GM10266 (cell line): ENCODE results near the gene FOXO1.

Source experiments
- DNase-seq: peaks from one replicate; pipeline ENCODE4 v3.0.0; 2012; ENCODE audit errors: extremely low spot score
- TF ChIP-seq, protein P1 (sequence below): IDR thresholded peaks from 2 replicates; pipeline ENCODE4 v1.5.1; 2012; ENCODE audit warnings: mild to moderate bottlenecking, low read depth; ENCODE audit not compliant: control insufficient read depth, insufficient read depth; ENCODE audit errors: missing control alignments

The FOXO1 gene

DNA sequence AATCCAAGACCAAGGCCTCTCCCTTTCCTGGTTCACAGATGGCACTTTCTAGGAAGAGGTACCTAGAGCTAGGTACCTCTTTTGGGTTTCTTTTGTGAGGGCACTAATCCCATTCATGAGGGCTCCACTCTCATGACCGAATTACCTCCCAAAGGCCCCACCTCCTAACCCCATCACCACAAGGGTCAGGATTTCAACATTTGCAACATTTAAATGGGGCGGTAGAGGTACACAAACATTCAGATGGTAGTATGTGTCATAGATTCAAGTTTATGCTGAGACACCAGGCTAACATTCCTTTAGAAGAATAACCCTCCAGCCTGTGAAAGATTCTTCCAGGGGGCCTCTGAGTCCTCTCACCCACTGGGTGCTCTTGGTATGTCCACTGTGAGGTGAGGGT, 116.3 kb downstream of the FOXO1 start:
- no peak for DNase-seq
- TF ChIP-seq, protein P1, sequence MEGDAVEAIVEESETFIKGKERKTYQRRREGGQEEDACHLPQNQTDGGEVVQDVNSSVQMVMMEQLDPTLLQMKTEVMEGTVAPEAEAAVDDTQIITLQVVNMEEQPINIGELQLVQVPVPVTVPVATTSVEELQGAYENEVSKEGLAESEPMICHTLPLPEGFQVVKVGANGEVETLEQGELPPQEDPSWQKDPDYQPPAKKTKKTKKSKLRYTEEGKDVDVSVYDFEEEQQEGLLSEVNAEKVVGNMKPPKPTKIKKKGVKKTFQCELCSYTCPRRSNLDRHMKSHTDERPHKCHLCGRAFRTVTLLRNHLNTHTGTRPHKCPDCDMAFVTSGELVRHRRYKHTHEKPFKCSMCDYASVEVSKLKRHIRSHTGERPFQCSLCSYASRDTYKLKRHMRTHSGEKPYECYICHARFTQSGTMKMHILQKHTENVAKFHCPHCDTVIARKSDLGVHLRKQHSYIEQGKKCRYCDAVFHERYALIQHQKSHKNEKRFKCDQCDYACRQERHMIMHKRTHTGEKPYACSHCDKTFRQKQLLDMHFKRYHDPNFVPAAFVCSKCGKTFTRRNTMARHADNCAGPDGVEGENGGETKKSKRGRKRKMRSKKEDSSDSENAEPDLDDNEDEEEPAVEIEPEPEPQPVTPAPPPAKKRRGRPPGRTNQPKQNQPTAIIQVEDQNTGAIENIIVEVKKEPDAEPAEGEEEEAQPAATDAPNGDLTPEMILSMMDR: no peak

DNA sequence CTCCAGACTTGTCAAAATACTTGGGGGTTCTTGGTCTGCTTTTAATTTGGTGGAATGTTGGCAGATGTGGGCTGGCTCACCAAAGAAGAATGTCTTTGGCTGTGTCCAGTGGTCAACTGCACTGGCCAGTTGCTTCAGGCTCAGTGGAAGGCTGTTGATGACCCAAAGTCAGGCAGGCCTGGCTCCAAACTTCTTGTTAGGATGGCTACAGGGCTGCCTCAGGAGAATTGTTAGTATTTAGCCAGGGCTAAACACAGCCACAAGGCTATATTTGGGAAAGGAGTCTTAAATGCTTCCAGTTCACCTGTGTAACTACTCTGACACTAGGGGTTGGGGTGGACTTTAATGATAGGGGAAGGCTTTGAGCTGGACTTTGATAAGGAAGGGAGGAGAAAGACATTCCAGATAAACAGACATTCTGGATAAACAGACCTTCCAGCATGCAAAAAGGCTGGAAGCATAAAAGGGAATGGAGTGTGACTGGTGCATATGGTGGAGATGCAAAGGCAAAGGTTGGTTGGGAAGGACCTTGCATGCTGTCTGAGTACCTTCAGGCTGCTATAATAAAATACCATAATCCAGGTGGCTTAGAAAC, 116.8 kb downstream of the FOXO1 start:
- DNase-seq: no peak
- TF ChIP-seq, protein P1: no peak

DNA sequence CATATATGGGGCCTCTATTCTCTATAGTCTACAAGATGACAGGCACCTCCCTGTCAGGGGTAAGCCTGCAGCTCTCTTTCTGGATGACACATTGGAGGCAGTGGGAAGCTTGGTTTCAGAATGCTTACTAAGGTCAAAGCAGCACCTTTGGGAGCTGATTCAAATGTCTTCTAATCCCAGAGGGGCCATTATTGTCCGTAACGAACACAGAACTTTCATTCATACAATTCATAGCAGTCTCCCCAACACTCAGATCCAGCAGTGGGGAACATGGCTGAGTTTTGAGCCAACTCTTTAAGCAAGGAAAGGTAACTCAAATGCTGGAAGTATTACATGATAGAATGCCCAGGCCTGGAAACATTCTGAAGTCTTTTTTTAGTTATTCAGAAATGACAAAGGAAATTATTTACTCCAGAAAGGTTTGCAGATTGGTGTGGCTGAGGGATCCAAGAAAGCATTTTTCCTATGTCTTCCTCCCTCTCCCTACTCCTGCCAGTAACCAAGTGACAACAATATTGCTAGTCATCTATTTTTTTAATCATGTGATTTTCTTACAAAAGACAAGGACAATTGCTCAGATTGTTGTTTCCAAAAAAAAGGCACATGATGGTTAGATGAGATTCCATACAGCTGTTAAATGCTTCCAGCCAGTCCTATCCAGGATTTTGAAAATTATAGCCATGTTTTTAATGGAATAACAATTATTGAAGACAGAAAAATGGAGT, 118.7 kb downstream of the FOXO1 start:
- DNase-seq: no peak
- TF ChIP-seq, protein P1: no peak

DNA sequence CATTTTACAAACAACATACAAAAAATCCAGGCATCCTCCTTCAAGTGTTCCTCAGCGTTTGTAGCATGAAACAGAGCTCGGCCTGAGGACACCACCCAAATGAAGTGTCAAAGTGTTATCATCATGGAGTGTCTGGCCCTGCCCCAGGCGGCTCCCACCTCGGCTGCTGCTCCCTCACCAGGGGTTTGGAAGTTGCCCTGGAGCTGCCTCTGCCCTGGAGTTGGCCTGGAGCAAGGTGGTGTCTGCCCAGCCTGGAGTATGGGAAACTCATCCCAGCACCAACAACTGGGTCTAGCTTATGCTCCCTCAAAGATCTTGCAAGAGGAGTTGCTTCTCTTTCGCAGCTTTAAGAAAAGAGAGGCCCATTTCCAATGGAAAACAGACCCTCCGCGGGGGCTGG, 120.4 kb downstream of the FOXO1 start:
- TF ChIP-seq, protein P1: no peak

DNA sequence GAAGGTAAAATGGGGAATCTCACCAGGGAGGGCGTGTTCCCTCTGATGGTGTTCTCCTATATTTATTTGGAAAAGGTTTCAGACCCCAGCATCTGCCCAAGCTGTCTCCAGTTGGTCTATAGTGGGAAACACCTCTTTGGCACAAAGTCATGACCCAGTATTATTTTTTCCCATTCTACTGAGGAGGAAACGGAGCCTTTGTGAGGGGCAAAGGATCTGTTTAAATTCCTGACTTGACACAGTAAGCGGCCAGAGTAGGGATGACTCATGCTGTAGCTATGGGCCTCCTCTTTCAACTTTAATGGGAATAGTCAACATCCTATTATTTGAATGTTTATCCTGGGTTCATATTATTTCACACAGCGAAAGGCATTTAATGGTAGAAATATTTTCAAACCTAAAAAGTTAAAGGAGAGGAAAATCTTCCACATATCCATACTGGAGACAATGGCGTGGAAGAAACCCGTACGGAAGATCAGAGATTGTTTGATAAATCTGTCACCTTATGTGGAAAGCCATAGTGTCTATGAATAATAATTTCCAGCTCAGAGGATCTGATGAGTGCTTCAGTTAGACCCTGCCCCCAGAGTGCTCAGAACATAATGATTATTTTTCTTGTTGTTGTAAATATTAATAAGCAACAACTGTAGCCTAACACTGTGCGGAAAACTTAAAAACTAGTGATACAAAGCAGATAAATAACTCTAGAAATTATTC, 126.0 kb downstream of the FOXO1 start:
- DNase-seq: no peak
- TF ChIP-seq, protein P1: no peak

More for the DNA sequence above, 120.4 kb downstream of the FOXO1 start:
- no peak for DNase-seq

DNA sequence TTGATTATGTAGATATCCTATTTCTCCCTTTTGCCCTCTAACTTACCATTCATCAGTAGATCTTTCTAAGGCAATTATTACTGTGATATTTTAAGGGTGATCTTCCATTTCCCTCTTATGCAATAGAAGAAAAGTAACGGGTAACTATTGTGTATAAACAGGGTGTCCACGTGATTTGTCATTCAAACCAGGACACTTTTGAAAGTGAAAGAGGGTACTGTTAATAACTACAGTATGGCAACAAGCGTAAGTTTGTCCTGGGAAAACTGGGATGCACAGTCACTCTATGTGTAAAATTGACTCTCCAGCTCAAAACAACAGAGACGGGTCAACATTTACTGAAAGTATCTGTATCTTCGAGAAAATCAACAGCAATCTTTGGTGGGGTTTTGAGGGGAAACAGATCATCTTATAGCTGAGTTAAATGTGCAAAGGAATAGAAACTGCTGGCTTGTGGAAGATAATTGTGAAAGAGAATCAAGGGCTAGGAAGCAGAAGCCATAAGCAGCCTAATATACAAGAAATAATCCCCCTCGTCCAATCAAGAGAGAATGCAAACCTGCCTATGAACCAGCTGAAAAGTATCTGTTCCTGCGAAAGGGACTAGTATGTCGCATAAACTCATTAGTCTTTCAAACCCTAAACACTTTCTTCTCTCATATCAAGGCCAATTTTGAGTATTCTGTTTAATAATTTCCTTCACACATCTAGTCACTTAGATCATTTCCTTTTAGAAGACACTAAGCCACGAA, 126.7 kb downstream of the FOXO1 start:
- DNase-seq: no peak
- TF ChIP-seq, protein P1: no peak
